ENCODE data around the gene NMS.

NMS gene

DNA sequence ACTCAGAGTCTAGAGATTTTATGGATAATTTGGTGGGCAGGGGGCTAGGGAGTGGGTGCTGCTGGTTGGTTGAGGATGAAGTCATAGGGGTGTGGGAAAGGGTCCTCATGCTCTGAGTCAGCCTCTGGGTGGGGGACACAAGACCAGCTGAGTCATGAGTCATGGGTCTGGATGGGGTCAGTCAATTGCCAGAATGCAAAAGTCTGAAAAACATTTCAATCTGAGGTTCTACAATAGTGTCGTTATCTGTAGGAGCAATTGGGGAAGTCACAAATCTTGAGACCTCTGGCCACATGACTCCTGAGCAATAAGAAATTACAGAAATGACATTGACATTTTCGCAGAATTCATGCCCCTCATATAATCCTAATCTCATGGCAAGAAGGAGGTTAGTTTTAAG, 15.1 kb downstream of the NMS start:
- FAIRE-seq: no peak

DNA sequence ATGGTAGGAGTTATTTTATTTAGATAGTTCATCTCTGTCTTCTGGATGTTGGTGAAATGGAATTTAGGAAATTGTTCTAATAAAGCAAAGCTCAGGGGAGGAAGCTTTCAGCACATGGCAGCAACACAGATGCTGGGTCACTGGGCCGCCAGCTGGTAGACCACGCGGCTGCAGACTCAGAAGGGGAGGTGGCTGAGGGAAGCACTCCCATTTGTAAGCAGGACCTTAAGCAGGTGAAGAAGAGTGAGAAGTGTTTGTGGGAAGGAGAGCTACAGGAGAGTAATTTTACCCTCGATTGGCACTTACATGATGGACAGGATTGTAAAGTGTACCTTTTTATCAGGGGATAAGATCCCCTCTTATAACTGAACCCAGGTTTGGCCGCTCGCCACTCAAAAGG, 24.4 kb downstream of the NMS start:
- FAIRE-seq: no peak

DNA sequence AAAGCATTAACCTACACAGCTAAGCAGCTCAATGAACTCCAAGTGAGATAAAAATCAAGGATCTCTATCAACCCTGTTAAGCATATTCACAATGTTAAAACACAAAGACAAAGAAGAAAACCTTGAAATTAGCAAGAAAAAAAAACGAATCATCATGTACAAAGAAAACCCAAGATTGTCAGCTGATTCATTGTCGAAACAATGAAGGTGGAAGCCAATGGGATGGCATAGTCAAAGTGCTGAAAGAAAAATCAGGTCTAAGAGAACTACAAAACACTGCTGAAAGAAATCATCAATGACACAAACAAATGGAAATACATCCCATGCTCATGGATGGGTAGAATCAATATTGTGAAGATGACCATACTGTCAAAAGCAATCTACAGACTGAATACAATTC, 32.5 kb downstream of the NMS start:
- FAIRE-seq: no peak

DNA sequence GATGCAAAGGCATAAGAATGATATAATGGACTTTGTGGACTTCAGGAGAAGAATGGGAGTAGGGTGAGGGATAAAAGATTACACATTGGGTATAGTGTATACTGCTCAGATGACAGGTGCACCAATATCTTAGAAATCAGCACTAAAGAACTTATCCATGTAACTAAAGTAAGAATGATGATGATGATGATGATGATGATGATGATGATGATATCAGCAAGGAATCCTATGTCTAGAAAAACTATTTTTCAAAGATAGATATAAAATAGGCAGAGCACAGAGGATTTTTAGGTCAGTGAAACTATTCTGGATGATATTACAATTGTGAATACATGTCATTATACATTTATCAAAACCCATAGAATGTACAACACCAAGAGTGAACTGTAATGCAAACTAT, 34.3 kb downstream of the NMS start:
- FAIRE-seq: no peak

DNA sequence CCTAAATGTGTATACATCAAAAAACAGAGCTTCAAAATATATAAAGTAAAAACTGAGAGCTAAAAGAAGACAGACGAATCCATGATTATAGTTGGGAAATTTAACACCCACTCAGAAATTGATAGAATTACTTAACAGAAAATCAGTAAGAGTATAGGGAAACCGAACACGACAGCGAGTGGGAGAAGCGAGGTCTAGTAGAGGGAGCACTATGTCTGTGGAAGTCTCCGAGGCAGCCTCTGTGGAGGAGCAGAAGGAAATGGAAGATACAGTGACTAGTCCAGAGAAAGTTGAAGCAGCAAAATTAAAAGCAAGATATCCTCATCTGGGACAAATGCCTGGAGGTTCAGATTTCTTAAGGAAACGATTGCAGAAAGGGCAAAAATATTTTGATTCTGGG, 38.8 kb downstream of the NMS start:
- no peak for FAIRE-seq

DNA sequence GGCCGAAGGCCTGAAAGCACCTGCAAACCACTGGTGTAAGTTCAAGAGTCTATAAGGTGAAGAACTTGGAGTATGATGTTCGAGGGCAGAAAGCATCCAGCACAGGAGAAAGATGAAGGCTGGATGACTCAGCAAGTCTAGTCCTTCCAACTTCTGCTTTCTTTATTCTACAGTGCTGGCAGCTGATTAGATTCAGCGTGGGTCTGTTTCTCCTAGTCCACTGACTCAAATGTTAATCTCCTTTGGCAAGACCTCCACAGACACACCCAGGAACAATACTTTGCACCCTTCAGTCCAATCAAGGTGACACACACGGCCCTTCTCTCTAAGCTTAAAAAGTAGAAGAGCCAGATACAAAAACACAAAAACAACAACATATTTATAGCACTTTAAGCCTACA, 43.4 kb downstream of the NMS start:
- FAIRE-seq: no peak

DNA sequence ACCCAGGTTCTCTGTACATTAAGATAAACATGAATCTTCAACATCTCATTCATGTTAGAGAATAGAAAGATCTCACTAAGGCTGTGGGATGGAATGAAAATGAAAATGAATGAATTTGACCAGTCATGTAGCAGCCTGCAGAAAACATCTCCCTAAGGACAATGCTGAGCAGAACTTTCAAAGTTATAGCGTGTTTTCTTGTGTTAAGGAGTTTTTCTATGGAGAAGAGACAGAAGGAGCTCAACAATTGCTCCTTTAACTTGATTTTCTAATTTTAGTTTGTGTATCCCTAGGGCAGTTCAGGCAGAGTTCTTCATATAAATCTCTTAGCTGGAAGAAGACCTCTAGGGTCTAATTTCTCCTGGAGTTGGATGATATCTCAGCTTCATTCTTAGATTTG, 47.3 kb downstream of the NMS start:
- FAIRE-seq: no peak

DNA sequence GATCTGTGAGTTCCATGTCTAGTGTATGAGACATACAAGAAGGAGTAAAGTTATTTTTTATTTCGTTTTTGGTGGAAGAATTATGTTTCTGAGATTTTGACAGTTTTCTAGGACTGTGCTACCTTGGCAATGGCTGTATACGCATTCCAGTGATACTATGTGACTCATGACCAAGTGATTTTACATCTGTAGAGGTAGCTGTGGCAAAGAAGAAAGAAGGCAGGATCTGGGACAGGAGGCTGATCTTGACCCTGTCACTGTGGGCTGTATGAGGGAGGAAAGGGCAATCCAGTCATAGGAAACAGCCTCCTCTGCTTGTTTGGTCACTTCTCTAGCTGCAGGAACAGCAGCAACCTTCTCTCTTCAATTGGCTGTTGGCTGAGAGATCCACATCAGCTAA, 48.5 kb downstream of the NMS start:
- FAIRE-seq: no peak

DNA sequence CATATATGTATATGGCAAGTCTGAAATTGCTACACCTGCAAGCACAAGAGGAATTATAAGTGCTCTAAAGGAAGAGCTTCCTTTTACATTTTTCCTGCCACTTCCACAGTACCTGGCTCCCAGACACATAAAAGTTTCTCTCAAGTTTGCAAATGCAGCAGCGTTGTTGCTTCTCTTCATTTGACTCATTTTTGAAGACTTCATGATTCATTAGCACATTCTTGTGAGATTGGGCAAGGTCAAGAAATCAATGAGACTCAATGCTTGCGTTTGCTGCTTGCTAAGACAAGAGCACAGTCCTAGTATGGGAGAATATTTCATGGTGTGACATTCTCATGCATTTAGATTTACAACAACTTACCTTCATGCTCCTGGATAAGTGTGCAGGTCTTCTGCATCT, 49.9 kb downstream of the NMS start:
- FAIRE-seq: no peak

DNA sequence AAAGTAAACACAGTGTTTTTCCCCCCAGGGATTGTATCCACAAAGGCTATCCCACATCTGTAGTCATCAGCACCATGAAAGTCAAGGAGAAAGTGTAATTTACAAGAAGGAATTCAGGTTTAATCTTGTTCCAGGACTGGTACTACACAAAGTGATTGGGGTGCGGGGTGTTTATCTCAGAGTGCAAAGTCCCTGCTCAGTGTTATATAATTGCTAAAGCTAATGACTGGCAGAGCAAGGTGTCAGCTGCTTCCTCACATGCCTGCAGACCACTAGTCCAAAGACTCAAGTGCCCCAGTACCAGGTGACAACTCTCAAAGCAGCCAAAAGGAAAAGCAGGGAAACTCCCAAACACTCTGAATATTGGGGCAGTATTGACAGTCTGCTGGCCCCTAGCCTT, 52.1 kb downstream of the NMS start:
- no peak for FAIRE-seq

DNA sequence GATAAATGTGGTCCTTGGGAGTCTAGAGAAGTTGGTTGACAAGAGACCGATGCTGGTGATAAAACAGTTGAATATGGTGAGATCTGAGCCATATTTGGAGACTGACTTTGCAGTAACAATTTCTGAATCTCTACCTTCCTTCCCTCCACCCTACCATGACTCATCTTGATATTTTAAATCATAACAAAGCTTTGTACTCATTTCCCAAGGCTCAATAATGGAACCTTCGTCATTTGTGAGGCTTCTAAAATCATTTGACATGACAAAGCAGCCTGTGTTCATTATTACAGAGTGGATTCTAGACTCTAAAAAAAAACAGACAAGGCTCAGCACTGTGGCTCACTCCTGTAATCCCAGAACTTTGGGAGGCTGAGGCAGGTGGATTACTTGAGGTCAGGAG, 54.0 kb downstream of the NMS start:
- no peak for FAIRE-seq

DNA sequence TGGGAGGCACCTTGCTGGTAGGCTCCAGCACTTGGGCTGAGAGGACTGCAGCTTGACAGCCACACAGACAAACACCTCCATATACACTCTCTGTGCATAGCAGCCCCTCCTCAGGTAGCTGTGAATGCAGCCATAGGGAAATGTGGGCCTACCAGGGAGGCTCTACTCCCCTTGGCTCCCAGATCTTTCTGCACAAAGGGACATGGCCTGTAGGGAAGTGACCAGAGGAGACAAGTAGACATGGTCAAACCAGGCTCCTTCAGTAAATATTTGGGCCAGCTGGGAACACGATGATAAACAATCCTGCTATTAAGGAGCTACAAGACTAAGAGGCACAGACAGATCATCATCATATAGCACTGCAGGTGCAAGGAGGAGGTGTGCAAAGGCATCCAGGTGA, 56.6 kb downstream of the NMS start:
- no peak for FAIRE-seq

DNA sequence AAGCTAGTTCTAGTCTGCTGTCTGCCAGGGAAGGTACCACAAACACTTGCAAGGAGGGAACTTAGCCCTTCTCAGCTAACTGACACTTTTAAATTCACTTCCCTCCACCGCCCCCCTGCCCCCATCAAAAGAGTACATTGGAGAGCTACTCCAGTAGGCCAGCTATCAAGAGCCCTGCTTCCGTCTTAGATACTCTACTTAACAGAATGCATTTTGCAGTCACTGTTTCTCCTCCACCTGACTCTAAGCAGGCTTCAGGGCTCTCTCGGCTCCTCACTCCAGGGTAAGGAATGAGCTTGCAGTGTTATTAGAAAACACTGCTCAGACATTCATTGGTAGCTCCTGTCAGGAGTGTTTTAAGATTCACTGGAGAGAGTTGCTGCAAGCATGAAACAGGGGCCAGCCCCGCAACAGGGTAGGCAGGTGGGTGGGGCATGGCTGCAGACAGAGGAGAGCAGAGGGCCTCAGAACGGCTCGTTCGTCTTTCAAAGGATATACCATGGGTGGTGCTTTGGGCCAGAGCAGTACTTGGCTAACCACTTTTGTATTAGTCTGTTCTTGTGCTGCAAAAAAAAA, 57.2 kb downstream of the NMS start:
- FAIRE-seq: no peak

DNA sequence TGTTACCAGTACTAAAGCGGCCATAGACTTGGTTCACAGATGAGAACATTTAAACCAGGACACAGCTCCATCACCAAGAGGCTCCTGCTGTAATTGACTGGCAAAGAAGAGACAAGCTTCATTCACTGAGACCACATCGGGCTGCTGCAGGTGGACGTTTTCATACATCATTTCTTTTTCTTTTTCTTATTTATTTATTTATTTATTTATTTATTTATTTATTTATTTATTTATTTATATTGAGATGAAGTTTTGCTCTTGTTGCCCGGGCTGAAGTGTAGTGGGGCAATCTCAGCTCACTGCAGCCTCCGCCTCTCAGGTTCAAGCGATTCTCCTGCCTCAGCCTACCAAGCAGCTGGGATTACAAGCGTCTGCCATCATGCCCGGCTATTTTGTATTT, 58.9 kb downstream of the NMS start:
- FAIRE-seq: no peak

DNA sequence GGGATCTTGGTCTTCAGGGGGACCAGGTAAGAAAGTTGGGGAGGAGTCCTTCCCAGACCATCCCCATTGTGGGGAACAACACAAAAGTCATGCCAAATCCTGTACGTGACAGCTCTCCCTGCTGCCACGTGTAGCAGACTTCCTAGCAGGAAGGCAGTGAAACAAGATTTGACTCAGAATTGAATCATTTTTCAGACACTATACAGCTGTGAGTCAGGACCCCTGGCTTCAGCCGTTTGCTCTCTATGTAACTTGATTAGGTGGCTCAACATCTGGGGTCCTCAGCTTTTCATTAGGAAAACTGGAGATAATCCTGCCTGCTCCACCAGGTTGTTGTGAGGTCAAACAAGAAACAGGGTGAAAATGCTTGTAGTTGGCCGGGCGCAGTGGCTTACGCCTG, 59.6 kb downstream of the NMS start:
- FAIRE-seq: no peak
